OCI-LY3 (cell line): Measurements from ENCODE around the gene SMYD3.

Experiments
- H2AFZ ChIP-seq: fragments of 200-600, 300-600 bp; shearing (Covaris generic); 2 replicates; pipeline ENCODE4 v1.6.0; 2014; ENCODE audit warnings: antibody characterized with exemption, low read depth, low read length
- H3K27ac ChIP-seq: fragments of 200-600, 300-600 bp; sonication (generic); 2 replicates; pipeline ENCODE4 v1.5.1; 2014; ENCODE audit warnings: mild to moderate bottlenecking, low read length, moderate library complexity, mixed read lengths
- H3K27me3 ChIP-seq: fragments of 200-600, 300-600 bp; sonication (generic); 2 replicates; pipeline ENCODE4 v1.6.1; 2014; ENCODE audit warnings: low read depth, low read length, mixed read lengths
- H3K36me3 ChIP-seq: fragments of 200-600, 300-600 bp; sonication (generic); replicated peaks from 2 replicates; pipeline ENCODE3; 2014; ENCODE audit warnings: low read depth, low read length, mixed read lengths
- H3K4me1 ChIP-seq: fragments of 300-600, 200-600 bp; sonication (generic); 2 replicates; pipeline ENCODE4 v1.6.1; 2014; ENCODE audit warnings: low read length, mixed read lengths
- H3K4me2 ChIP-seq: fragments of 200-600, 300-600 bp; sonication (generic); 2 replicates; pipeline ENCODE4 v1.6.1; 2014; ENCODE audit warnings: low read length, mixed read lengths
- H3K4me3 ChIP-seq: fragments of 300-600, 200-600 bp; sonication (generic); 2 replicates; pipeline ENCODE4 v1.5.1; 2014; ENCODE audit warnings: antibody characterized with exemption, mild to moderate bottlenecking, low read length, moderate library complexity
- H3K79me2 ChIP-seq: fragments of 300-600, 200-600 bp; shearing (Covaris generic); 2 replicates; pipeline ENCODE4 v1.6.1; 2014; ENCODE audit warnings: mild to moderate bottlenecking, low read length, mixed read lengths
- H3K9ac ChIP-seq: fragments of 300-600, 200-600 bp; shearing (Covaris generic); 2 replicates; pipeline ENCODE4 v1.6.0; 2014; ENCODE audit warnings: mild to moderate bottlenecking, low read length, moderate library complexity
- H3K9me3 ChIP-seq: fragments of 200-600, 300-600 bp; shearing (Covaris generic); 2 replicates; pipeline ENCODE4 v1.6.1; 2014; ENCODE audit warnings: low read length, mixed read lengths; ENCODE audit not compliant: insufficient read depth
- H4K20me1 ChIP-seq: fragments of 200-600, 300-600 bp; sonication (generic); 2 replicates; pipeline ENCODE4 v1.6.1; 2016; ENCODE audit warnings: low read length, mixed read lengths; ENCODE audit not compliant: insufficient read depth
- CTCF ChIP-seq: fragments of 200-600, 300-600 bp; sonication (generic); IDR thresholded peaks from 2 replicates; pipeline ENCODE4 v1.5.1; 2014; ENCODE audit warnings: antibody characterized with exemption, low read length, low read depth
- EZH2phosphoT487 ChIP-seq: fragments of 200-600 bp; shearing (Covaris generic); IDR thresholded peaks from 2 replicates; pipeline ENCODE4 v1.6.1; 2018; ENCODE audit warnings: antibody characterized with exemption, mixed run types, low read depth

SMYD3 gene

GRCh38 chr1:245707941-245708340, 799.1 kb downstream of the SMYD3 start:
- Histone ChIP-seq H3K9ac (no peak overlapping the region), H2AFZ (no peak overlapping the region), H3K36me3 (no peaks in the 10 kb centered on the region), H3K27ac (no peak overlapping the region), H3K4me3 (no peak overlapping the region), H3K4me1 (no peaks in the 10 kb centered on the region), H3K9me3 (no peaks in the 10 kb centered on the region), H3K27me3 (no peaks in the 10 kb centered on the region), H4K20me1 (no peaks in the 10 kb centered on the region), H3K79me2 (no peaks in the 10 kb centered on the region), H3K4me2 (no peak overlapping the region)
- TF ChIP-seq CTCF, result no peak
- TF ChIP-seq EZH2phosphoT487, result no peak

GRCh38 chr1:245704765-245705164, 802.3 kb downstream of the SMYD3 start:
- Histone ChIP-seq H3K79me2 (no peaks in the 10 kb centered on the region), H4K20me1 (no peaks in the 10 kb centered on the region), H3K4me1 (no peaks in the 10 kb centered on the region), H3K27ac (no peak overlapping the region), H3K36me3 (peaks cover 4% of the 10 kb centered on the region), H3K4me2 (no peak overlapping the region), H2AFZ (no peak overlapping the region), H3K27me3 (no peaks in the 10 kb centered on the region), H3K9ac (no peak overlapping the region), H3K4me3 (no peak overlapping the region), H3K9me3 (no peaks in the 10 kb centered on the region)
- TF ChIP-seq CTCF (no peak), EZH2phosphoT487 (no peak)

GRCh38 chr1:245704341-245704740, 802.7 kb downstream of the SMYD3 start:
- Histone ChIP-seq H3K79me2 (no peaks in the 10 kb centered on the region), H2AFZ (no peak overlapping the region), H3K4me1 (no peaks in the 10 kb centered on the region), H3K4me3 (no peak overlapping the region), H3K4me2 (no peak overlapping the region), H4K20me1 (no peaks in the 10 kb centered on the region), H3K9ac (no peak overlapping the region), H3K27me3 (no peaks in the 10 kb centered on the region), H3K27ac (no peak overlapping the region), H3K36me3 (peaks cover 7% of the 10 kb centered on the region), H3K9me3 (no peaks in the 10 kb centered on the region)
- TF ChIP-seq EZH2phosphoT487 (no peak), CTCF (no peak)

GRCh38 chr1:245702346-245702745, 804.7 kb downstream of the SMYD3 start:
- H3K9me3 ChIP-seq, result no peaks in the 10 kb centered on the region
- H3K27ac ChIP-seq, result no peak overlapping the region
- H3K9ac ChIP-seq, result no peak overlapping the region
- H3K36me3 ChIP-seq, result peaks cover 9% of the 10 kb centered on the region
- no peak overlapping the region for H3K4me2 ChIP-seq
- TF ChIP-seq CTCF (no peak), EZH2phosphoT487 (no peak)
- H3K79me2 ChIP-seq, result no peaks in the 10 kb centered on the region
- no peaks in the 10 kb centered on the region for H3K27me3 ChIP-seq
- H3K4me3 ChIP-seq, result no peak overlapping the region
- no peaks in the 10 kb centered on the region for H4K20me1 ChIP-seq
- H2AFZ ChIP-seq, result no peak overlapping the region
- 0 out of 2 replicates have a peak, but pooled peaks cover 7% of the 10 kb centered on the region for H3K4me1 ChIP-seq
